CD4-positive, alpha-beta memory T cell (primary cell): ENCODE measurements around the gene ST8SIA2. TPM values are rescaled to one million over a fixed set of nuclear protein-coding genes. Genes with fewer than 3 reads are reported as not detected.

Source experiments
- CTCF ChIA-PET: fragments of 350-600 bp; sonication (Branson Sonifier 250); formaldehyde crosslinking; loops from one replicate; lab custom pipeline; 2021; ENCODE audit warnings: inconsistent platforms; ENCODE audit not compliant: partially characterized antibody; lab: Charles Lee
- POLR2A ChIA-PET: fragments of 350-600 bp; sonication (Branson Sonifier 250); formaldehyde crosslinking; loops from one replicate; lab custom pipeline; 2021; ENCODE audit not compliant: partially characterized antibody; lab: Charles Lee
- DNase-seq, 5 donors: peaks; one replicate each; pipeline versions ENCODE4 v3.0.0 to v3.0.0-alpha.2; 2020 to 2022; ENCODE audit warnings: mixed read lengths in 1 of 5
- H3K27ac ChIP-seq: one replicate; pipeline ENCODE4 v1.7.0; 2013; ENCODE audit warnings: low read depth, low read length
- H3K27me3 ChIP-seq: 2 replicates; pipeline ENCODE4 v1.7.0; 2013; ENCODE audit warnings: mild to moderate bottlenecking, low read length, moderate library complexity; ENCODE audit not compliant: insufficient read depth
- H3K36me3 ChIP-seq: 2 replicates; pipeline ENCODE4 v1.7.0; 2013; ENCODE audit warnings: mild to moderate bottlenecking, low read length, moderate library complexity; ENCODE audit not compliant: insufficient read depth
- H3K4me1 ChIP-seq: 2 replicates; pipeline ENCODE4 v1.7.0; 2013; ENCODE audit warnings: mild to moderate bottlenecking, low read length, moderate library complexity; ENCODE audit not compliant: insufficient read depth
- H3K4me3 ChIP-seq, 2 donors: one replicate each; pipeline ENCODE4 v1.7.0; 2013; ENCODE audit warnings: low read length in 2 of 2, mild to moderate bottlenecking in 1 of 2
- H3K9me3 ChIP-seq, 2 donors: one replicate each; pipeline ENCODE4 v1.7.0; 2013; ENCODE audit warnings: low read length in 2 of 2, control low read depth in 1 of 2; ENCODE audit not compliant: control insufficient read depth in 1 of 2
- H3K27ac Mint-ChIP-seq, 7 donors: one replicate each; pipeline ENCODE4 v1.8.0; 2020 to 2021; ENCODE audit warnings: mixed read lengths in 7 of 7, mild to moderate bottlenecking in 6 of 7, inconsistent platforms in 3 of 7, moderate library complexity in 3 of 7
- H3K27me3 Mint-ChIP-seq, 2 donors: one replicate each; pipeline ENCODE4 v1.8.0; 2020 to 2021; ENCODE audit warnings: mixed read lengths in 2 of 2
- H3K36me3 Mint-ChIP-seq, 2 donors: one replicate each; pipeline ENCODE4 v1.8.0; 2020 to 2021; ENCODE audit warnings: mixed read lengths in 2 of 2, inconsistent platforms in 1 of 2, mild to moderate bottlenecking in 1 of 2
- H3K4me1 Mint-ChIP-seq, 4 donors: one replicate each; pipeline ENCODE4 v1.8.0; 2020 to 2021; ENCODE audit warnings: mixed read lengths in 4 of 4, mild to moderate bottlenecking in 1 of 4
- H3K4me3 Mint-ChIP-seq, 8 donors: one replicate each; pipeline ENCODE4 v1.8.0; 2020 to 2021; ENCODE audit warnings: mixed read lengths in 8 of 8, mild to moderate bottlenecking in 7 of 8, moderate library complexity in 6 of 8, inconsistent platforms in 3 of 8
- H3K9me3 Mint-ChIP-seq, 8 donors: one replicate each; pipeline ENCODE4 v1.8.0; 2020 to 2021; ENCODE audit warnings: mixed read lengths in 8 of 8, mild to moderate bottlenecking in 5 of 8, inconsistent platforms in 3 of 8, moderate library complexity in 1 of 8
- intact Hi-C: fragments of 100-400 bp; cut with micrococcal nuclease; formaldehyde crosslinking; loops from one replicate; pipeline ENCODE4 v1.15.1; 2023
- polyA plus RNA-seq, 2 donors: library from polyadenylated mRNA; unstranded; fragments of 300-500 nt; fragmentation: Illumina TruSeq; gene quantifications; one replicate each; pipeline ENCODE4 v1.2.3, GENCODE V29; 2021
- total RNA-seq, 2 experiments: library from RNA; stranded (reverse); gene quantifications; one replicate each; pipeline ENCODE4 v1.2.3, GENCODE V29; 2021

The ST8SIA2 gene
- total and polyA plus RNA-seq, 4 experiments from 2014 or later: not detected

GRCh38 chr15:92409006-92409405 lies 15.3 kb downstream of the ST8SIA2 start:
- H3K4me3 Mint-ChIP-seq: no peak overlapping the region
- Histone ChIP-seq H3K4me1 (no peaks in the 10 kb centered on the region), H3K27ac (no peak overlapping the region), H3K27me3 (no peaks in the 10 kb centered on the region), H3K4me3 (no peak overlapping the region), H3K9me3 (no peaks in the 10 kb centered on the region), H3K36me3 (no peaks in the 10 kb centered on the region)
- POLR2A ChIA-PET: no interaction called here
- no peaks in the 10 kb centered on the region for H3K9me3 Mint-ChIP-seq
- intact Hi-C loops: no loop called here
- CTCF ChIA-PET: interaction anchor here (1.4 kb wide), 1 partner anchor 10 kb away, joined by 3 read pairs; no protein-coding TSS in a partner anchor
- H3K27ac Mint-ChIP-seq: no peak overlapping the region
- no peaks in the 10 kb centered on the region for H3K36me3 Mint-ChIP-seq
- no peak for DNase-seq
- H3K27me3 Mint-ChIP-seq: peaks cover 5 to 27% of the 10 kb centered on the region in 2 donors
- no peaks in the 10 kb centered on the region for H3K4me1 Mint-ChIP-seq

GRCh38 chr15:92409521-92409920 lies 15.8 kb downstream of the ST8SIA2 start:
- Histone ChIP-seq H3K27me3 (no peaks in the 10 kb centered on the region), H3K27ac (no peak overlapping the region), H3K36me3 (no peaks in the 10 kb centered on the region), H3K4me3 (no peak overlapping the region), H3K4me1 (no peaks in the 10 kb centered on the region), H3K9me3 (no peaks in the 10 kb centered on the region)
- ChIA-PET CTCF (interaction anchor here (1.4 kb wide), 1 partner anchor 11 kb away, joined by 3 read pairs; no protein-coding TSS in a partner anchor), POLR2A (no interaction called here)
- Mint-ChIP-seq H3K27ac (no peak overlapping the region), H3K4me3 (no peak overlapping the region), H3K4me1 (no peaks in the 10 kb centered on the region), H3K36me3 (no peaks in the 10 kb centered on the region), H3K27me3 (peaks cover 5 to 30% of the 10 kb centered on the region in 2 donors), H3K9me3 (peaks cover 0 to 2% (median 0%) of the 10 kb centered on the region in 8 donors)
- intact Hi-C loops: no loop called here
- DNase-seq: no peak

- peaks cover 0 to 2% (median 0%) of the 10 kb centered on the region in 8 donors for H3K9me3 Mint-ChIP-seq
- DNase-seq: no peak
- Histone ChIP-seq H3K4me1 (no peaks in the 10 kb centered on the region), H3K9me3 (no peaks in the 10 kb centered on the region), H3K36me3 (no peaks in the 10 kb centered on the region), H3K4me3 (no peak overlapping the region), H3K27ac (no peak overlapping the region), H3K27me3 (no peaks in the 10 kb centered on the region)
- CTCF ChIA-PET: no interaction called here
- intact Hi-C loops: no loop called here
- no peaks in the 10 kb centered on the region for H3K36me3 Mint-ChIP-seq
- POLR2A ChIA-PET: no interaction called here
- H3K27ac Mint-ChIP-seq: no peak overlapping the region
- H3K4me1 Mint-ChIP-seq: no peaks in the 10 kb centered on the region
- H3K27me3 Mint-ChIP-seq: peaks cover 6 to 32% of the 10 kb centered on the region in 2 donors
- no peak overlapping the region for H3K4me3 Mint-ChIP-seq
These were observed 16.9 kb downstream of the ST8SIA2 start for GRCh38 chr15:92410537-92410936.

- intact Hi-C loops: no loop called here
- H3K4me3 ChIP-seq: no peak overlapping the region
- no peaks in the 10 kb centered on the region for H3K4me1 ChIP-seq
- Mint-ChIP-seq H3K9me3 (peaks cover 0 to 2% (median 0%) of the 10 kb centered on the region in 8 donors), H3K27me3 (peaks cover 11 to 34% of the 10 kb centered on the region in 2 donors), H3K4me3 (no peak overlapping the region), H3K36me3 (no peaks in the 10 kb centered on the region), H3K4me1 (no peaks in the 10 kb centered on the region), H3K27ac (no peak overlapping the region)
- CTCF ChIA-PET: no interaction called here
- POLR2A ChIA-PET: no interaction called here
- H3K27me3 ChIP-seq: no peaks in the 10 kb centered on the region
- H3K27ac ChIP-seq: no peak overlapping the region
- no peak for DNase-seq
- no peaks in the 10 kb centered on the region for H3K36me3 ChIP-seq
- H3K9me3 ChIP-seq: no peaks in the 10 kb centered on the region
These were observed 17.6 kb downstream of the ST8SIA2 start for GRCh38 chr15:92411256-92411655.

- CTCF ChIA-PET: no interaction called here
- no peak for DNase-seq
- intact Hi-C loops: no loop called here
- Histone ChIP-seq H3K27ac (no peak overlapping the region), H3K27me3 (no peaks in the 10 kb centered on the region), H3K4me3 (no peak overlapping the region), H3K36me3 (no peaks in the 10 kb centered on the region), H3K9me3 (no peaks in the 10 kb centered on the region), H3K4me1 (no peaks in the 10 kb centered on the region)
- peaks cover 10 to 32% of the 10 kb centered on the region in 2 donors for H3K27me3 Mint-ChIP-seq
- no peak overlapping the region for H3K27ac Mint-ChIP-seq
- POLR2A ChIA-PET: no interaction called here
- peaks cover 0 to 2% (median 0%) of the 10 kb centered on the region in 8 donors for H3K9me3 Mint-ChIP-seq
- no peaks in the 10 kb centered on the region for H3K4me1 Mint-ChIP-seq
- H3K4me3 Mint-ChIP-seq: no peak overlapping the region
- no peaks in the 10 kb centered on the region for H3K36me3 Mint-ChIP-seq
These were observed 19.8 kb downstream of the ST8SIA2 start for GRCh38 chr15:92413510-92413909.

GRCh38 chr15:92415639-92416297 lies 22.1 kb downstream of the ST8SIA2 start:
- no peak overlapping the region for H3K27ac ChIP-seq
- H3K27me3 ChIP-seq: no peaks in the 10 kb centered on the region
- no peak for DNase-seq
- no peaks in the 10 kb centered on the region for H3K4me1 Mint-ChIP-seq
- no peaks in the 10 kb centered on the region for H3K4me1 ChIP-seq
- intact Hi-C loops: no loop called here
- no peaks in the 10 kb centered on the region for H3K36me3 ChIP-seq
- no peak overlapping the region for H3K4me3 ChIP-seq
- no peak overlapping the region for H3K27ac Mint-ChIP-seq
- peaks cover 0 to 2% (median 0%) of the 10 kb centered on the region in 8 donors for H3K9me3 Mint-ChIP-seq
- H3K27me3 Mint-ChIP-seq: peaks cover 9 to 24% of the 10 kb centered on the region in 2 donors
- H3K36me3 Mint-ChIP-seq: no peaks in the 10 kb centered on the region
- H3K9me3 ChIP-seq: no peaks in the 10 kb centered on the region
- ChIA-PET POLR2A (no interaction called here), CTCF (no interaction called here)
- no peak overlapping the region for H3K4me3 Mint-ChIP-seq

GRCh38 chr15:92416557-92416956 lies 22.9 kb downstream of the ST8SIA2 start:
- Mint-ChIP-seq H3K9me3 (peaks cover 0 to 2% (median 0%) of the 10 kb centered on the region in 8 donors), H3K27ac (no peak overlapping the region), H3K27me3 (peaks cover 9 to 21% of the 10 kb centered on the region in 2 donors), H3K4me1 (no peaks in the 10 kb centered on the region), H3K4me3 (no peak overlapping the region), H3K36me3 (no peaks in the 10 kb centered on the region)
- no peak overlapping the region for H3K4me3 ChIP-seq
- intact Hi-C loops: no loop called here
- ChIA-PET POLR2A (no interaction called here), CTCF (no interaction called here)
- H3K9me3 ChIP-seq: no peaks in the 10 kb centered on the region
- DNase-seq: no peak
- H3K27me3 ChIP-seq: no peaks in the 10 kb centered on the region
- H3K27ac ChIP-seq: no peak overlapping the region
- no peaks in the 10 kb centered on the region for H3K4me1 ChIP-seq
- no peaks in the 10 kb centered on the region for H3K36me3 ChIP-seq
